Measurements from ENCODE around the gene EPB41L3.
"Not testable (repeated sequence)": the region's sequence is repeated elsewhere in the genome, so short reads cannot be mapped to it uniquely, and the experiment has no call there.

The EPB41L3 gene

GRCh38 chr18:5543773-5544389, at the start of gene EPB41L3:
Gene EPB41L3 (minus strand): TSS chr18:5543997. CDS start chr18:5489183, 54,814 bp downstream.
- H3K36me3 ChIP-seq (ENCODE audit: insufficient read depth, low read length): no peaks in the 10 kb centered on the region
- H3K9me3 ChIP-seq (ENCODE audit: low read length): no peaks in the 10 kb centered on the region
- peak within 1 kb of the TSS; percentile 84 for H2AFZ ChIP-seq (ENCODE audit: low read depth, low read length)
- peaks cover 25% of the 10 kb centered on the region for H3K27me3 ChIP-seq (ENCODE audit: insufficient read depth, low read length)
- H3K4me3 ChIP-seq (ENCODE audit: low read length): peak within 1 kb of the TSS; percentile 66
- H3K4me1 ChIP-seq (ENCODE audit: insufficient read depth, low read length): peaks cover 18% of the 10 kb centered on the region

- Histone ChIP-seq H3K4me1 (ENCODE audit: insufficient read depth, low read length) (no peaks in the 10 kb centered on the region), H3K36me3 (ENCODE audit: insufficient read depth, low read length) (no peaks in the 10 kb centered on the region), H2AFZ (ENCODE audit: low read depth, low read length) (no peak overlapping the region), H3K27me3 (ENCODE audit: insufficient read depth, low read length) (no peaks in the 10 kb centered on the region), H3K4me3 (ENCODE audit: low read length) (no peak overlapping the region), H3K9me3 (ENCODE audit: low read length) (no peaks in the 10 kb centered on the region)
Measured at GRCh38 chr18:5588529-5588928, 44.7 kb upstream of the EPB41L3 start.

GRCh38 chr18:5585653-5586052, 41.9 kb upstream of the EPB41L3 start:
- Histone ChIP-seq H2AFZ (ENCODE audit: low read depth, low read length) (no peak overlapping the region), H3K4me3 (ENCODE audit: low read length) (no peak overlapping the region), H3K9me3 (ENCODE audit: low read length) (no peaks in the 10 kb centered on the region), H3K27me3 (ENCODE audit: insufficient read depth, low read length) (no peaks in the 10 kb centered on the region), H3K4me1 (ENCODE audit: insufficient read depth, low read length) (peaks cover 11% of the 10 kb centered on the region), H3K36me3 (ENCODE audit: insufficient read depth, low read length) (no peaks in the 10 kb centered on the region)

GRCh38 chr18:5584746-5585417, 41.1 kb upstream of the EPB41L3 start:
- Histone ChIP-seq H3K9me3 (ENCODE audit: low read length) (no peaks in the 10 kb centered on the region), H2AFZ (ENCODE audit: low read depth, low read length) (no peak overlapping the region), H3K36me3 (ENCODE audit: insufficient read depth, low read length) (no peaks in the 10 kb centered on the region), H3K4me3 (ENCODE audit: low read length) (no peak overlapping the region), H3K4me1 (ENCODE audit: insufficient read depth, low read length) (peaks cover 11% of the 10 kb centered on the region), H3K27me3 (ENCODE audit: insufficient read depth, low read length) (no peaks in the 10 kb centered on the region)

- Histone ChIP-seq H3K4me1 (ENCODE audit: insufficient read depth, low read length) (peaks cover 11% of the 10 kb centered on the region), H3K27me3 (ENCODE audit: insufficient read depth, low read length) (no peaks in the 10 kb centered on the region), H3K4me3 (ENCODE audit: low read length) (no peak overlapping the region), H2AFZ (ENCODE audit: low read depth, low read length) (no peak overlapping the region), H3K36me3 (ENCODE audit: insufficient read depth, low read length) (no peaks in the 10 kb centered on the region), H3K9me3 (ENCODE audit: low read length) (no peaks in the 10 kb centered on the region)
Measured at GRCh38 chr18:5582849-5583681, 39.3 kb upstream of the EPB41L3 start.

- no peaks in the 10 kb centered on the region for H3K9me3 ChIP-seq (ENCODE audit: low read length)
- no peaks in the 10 kb centered on the region for H3K27me3 ChIP-seq (ENCODE audit: insufficient read depth, low read length)
- peak overlapping the region; percentile 23 for H2AFZ ChIP-seq (ENCODE audit: low read depth, low read length)
- peaks cover 11% of the 10 kb centered on the region for H3K4me1 ChIP-seq (ENCODE audit: insufficient read depth, low read length)
- H3K36me3 ChIP-seq (ENCODE audit: insufficient read depth, low read length): no peaks in the 10 kb centered on the region
- no peak overlapping the region for H3K4me3 ChIP-seq (ENCODE audit: low read length)
Measured at GRCh38 chr18:5582076-5582475, 38.3 kb upstream of the EPB41L3 start.

- no peaks in the 10 kb centered on the region for H3K9me3 ChIP-seq (ENCODE audit: low read length)
- peaks cover 13% of the 10 kb centered on the region for H3K4me1 ChIP-seq (ENCODE audit: insufficient read depth, low read length)
- H3K4me3 ChIP-seq (ENCODE audit: low read length): no peak overlapping the region
- no peaks in the 10 kb centered on the region for H3K36me3 ChIP-seq (ENCODE audit: insufficient read depth, low read length)
- H3K27me3 ChIP-seq (ENCODE audit: insufficient read depth, low read length): no peaks in the 10 kb centered on the region
- H2AFZ ChIP-seq (ENCODE audit: low read depth, low read length): no peak overlapping the region
Measured at GRCh38 chr18:5574843-5575242, 31.0 kb upstream of the EPB41L3 start.

- no peaks in the 10 kb centered on the region for H3K27me3 ChIP-seq (ENCODE audit: insufficient read depth, low read length)
- H3K4me1 ChIP-seq (ENCODE audit: insufficient read depth, low read length): peaks cover 19% of the 10 kb centered on the region
- no peaks in the 10 kb centered on the region for H3K36me3 ChIP-seq (ENCODE audit: insufficient read depth, low read length)
- H2AFZ ChIP-seq (ENCODE audit: low read depth, low read length): no peak overlapping the region
- H3K4me3 ChIP-seq (ENCODE audit: low read length): no peak overlapping the region
- H3K9me3 ChIP-seq (ENCODE audit: low read length): no peaks in the 10 kb centered on the region
Measured at GRCh38 chr18:5571666-5572065, 27.9 kb upstream of the EPB41L3 start.

- H3K4me3 ChIP-seq (ENCODE audit: low read length); H3K36me3 ChIP-seq (ENCODE audit: insufficient read depth, low read length); H3K9me3 ChIP-seq (ENCODE audit: low read length): not testable (repeated sequence)
Measured at GRCh38 chr18:5570613-5571012, 26.8 kb upstream of the EPB41L3 start.

GRCh38 chr18:5568416-5568815, 24.6 kb upstream of the EPB41L3 start:
- H3K4me3 ChIP-seq (ENCODE audit: low read length): no peak overlapping the region
- peaks cover 19% of the 10 kb centered on the region for H3K4me1 ChIP-seq (ENCODE audit: insufficient read depth, low read length)
- H2AFZ ChIP-seq (ENCODE audit: low read depth, low read length): no peak overlapping the region
- no peaks in the 10 kb centered on the region for H3K27me3 ChIP-seq (ENCODE audit: insufficient read depth, low read length)
- no peaks in the 10 kb centered on the region for H3K9me3 ChIP-seq (ENCODE audit: low read length)
- no peaks in the 10 kb centered on the region for H3K36me3 ChIP-seq (ENCODE audit: insufficient read depth, low read length)

More at GRCh38 chr18:5570613-5571012, 26.8 kb upstream of the EPB41L3 start:
- H2AFZ ChIP-seq (ENCODE audit: low read depth, low read length); H3K27me3 ChIP-seq (ENCODE audit: insufficient read depth, low read length): not testable (repeated sequence)
- H3K4me1 ChIP-seq (ENCODE audit: insufficient read depth, low read length): peaks cover 19% of the 10 kb centered on the region

- no peaks in the 10 kb centered on the region for H3K27me3 ChIP-seq (ENCODE audit: insufficient read depth, low read length)
- H3K4me3 ChIP-seq (ENCODE audit: low read length): no peak overlapping the region
- no peaks in the 10 kb centered on the region for H3K36me3 ChIP-seq (ENCODE audit: insufficient read depth, low read length)
- peaks cover 24% of the 10 kb centered on the region for H3K4me1 ChIP-seq (ENCODE audit: insufficient read depth, low read length)
- no peaks in the 10 kb centered on the region for H3K9me3 ChIP-seq (ENCODE audit: low read length)
- no peak overlapping the region for H2AFZ ChIP-seq (ENCODE audit: low read depth, low read length)
Measured at GRCh38 chr18:5558851-5559250, 15.1 kb upstream of the EPB41L3 start.

GRCh38 chr18:5556310-5556974, 12.6 kb upstream of the EPB41L3 start:
- no peaks in the 10 kb centered on the region for H3K27me3 ChIP-seq (ENCODE audit: insufficient read depth, low read length)
- no peaks in the 10 kb centered on the region for H3K9me3 ChIP-seq (ENCODE audit: low read length)
- H3K4me3 ChIP-seq (ENCODE audit: low read length): no peak overlapping the region
- no peak overlapping the region for H2AFZ ChIP-seq (ENCODE audit: low read depth, low read length)
- no peaks in the 10 kb centered on the region for H3K36me3 ChIP-seq (ENCODE audit: insufficient read depth, low read length)
- H3K4me1 ChIP-seq (ENCODE audit: insufficient read depth, low read length): peaks cover 28% of the 10 kb centered on the region

- H3K4me1 ChIP-seq (ENCODE audit: insufficient read depth, low read length): peaks cover 28% of the 10 kb centered on the region
- H3K4me3 ChIP-seq (ENCODE audit: low read length): no peak overlapping the region
- no peak overlapping the region for H2AFZ ChIP-seq (ENCODE audit: low read depth, low read length)
- no peaks in the 10 kb centered on the region for H3K36me3 ChIP-seq (ENCODE audit: insufficient read depth, low read length)
- H3K27me3 ChIP-seq (ENCODE audit: insufficient read depth, low read length): peaks cover 2% of the 10 kb centered on the region
- H3K9me3 ChIP-seq (ENCODE audit: low read length): no peaks in the 10 kb centered on the region
Measured at GRCh38 chr18:5554629-5555028, 10.8 kb upstream of the EPB41L3 start.
